ENCODE results near the gene SHISA2. TPM values are rescaled to one million over a fixed set of nuclear protein-coding genes. Genes with fewer than 3 reads are reported as not detected.

SHISA2 gene
- polyA plus RNA-seq, 3 donors, result not detected

GRCh38 chr13:26016189-26016588 is 35.6 kb downstream of the SHISA2 start:
- H3K9ac ChIP-seq (ENCODE audit: insufficient read depth, low read length, poor library complexity, severe bottlenecking), result no peak overlapping the region
- no peaks in the 10 kb centered on the region for H4K20me1 ChIP-seq (ENCODE audit: insufficient read depth, low read length)
- H3K4me1 ChIP-seq (ENCODE audit: control insufficient read depth in 1 of 2, insufficient read depth in 2 of 2, low read length in 2 of 2), result peaks cover 0 to 3% of the 10 kb centered on the region in 2 donors
- no peak overlapping the region for H3K27ac ChIP-seq (ENCODE audit: low read depth in 1 of 2, low read length in 2 of 2)
- H3K4me2 ChIP-seq (replicated peaks; ENCODE audit: extremely low read depth, low read length, poor library complexity, severe bottlenecking), result no peak overlapping the region
- H3K4me3 ChIP-seq (replicated peaks in 1 of 3; ENCODE audit: low read depth in 2 of 3, low read length in 3 of 3), result no peak overlapping the region
- no peaks in the 10 kb centered on the region for H3K79me2 ChIP-seq (ENCODE audit: insufficient read depth, low read length)
- no peak overlapping the region for H2AFZ ChIP-seq (ENCODE audit: insufficient read depth, low read depth, low read length, poor library complexity, severe bottlenecking)
- peaks cover 3 to 6% of the 10 kb centered on the region in 2 donors for H3K27me3 ChIP-seq (ENCODE audit: control insufficient read depth in 2 of 2, insufficient read depth in 2 of 2, low read length in 2 of 2)
- H3K9me3 ChIP-seq (replicated peaks in 1 of 2; ENCODE audit: control insufficient read depth in 1 of 2, insufficient read depth in 1 of 2, low read length in 2 of 2), result peaks cover 0 to 3% of the 10 kb centered on the region in 2 donors
- DNase-seq, result no peak
- no peaks in the 10 kb centered on the region for H3K36me3 ChIP-seq (replicated peaks in 1 of 2; ENCODE audit: control insufficient read depth in 1 of 2, insufficient read depth in 2 of 2, low read length in 2 of 2)
- intact Hi-C loops (cut with micrococcal nuclease), result no loop called here
- H3K4me1 Mint-ChIP-seq, result peaks cover 5% of the 10 kb centered on the region
- peaks cover 12 to 25% (median 13%) of the 10 kb centered on the region in 3 donors for H3K27me3 Mint-ChIP-seq (ENCODE audit: low read depth in 3 of 3)
- no peak for TF ChIP-seq CTCF (IDR thresholded peaks at IDR 0.05)
- no peak overlapping the region for H3K4me3 Mint-ChIP-seq
- H3K9me3 Mint-ChIP-seq, result peaks cover 0 to 12% (median 2%) of the 10 kb centered on the region in 7 donors
- WGBS (ENCODE audit: insufficient coverage), result 83% methylated on average over 1 of the region's 6 CpGs
- H3K36me3 Mint-ChIP-seq, result no peaks in the 10 kb centered on the region
- H3K27ac Mint-ChIP-seq, result no peak overlapping the region

- Histone ChIP-seq H3K9me3 (replicated peaks in 1 of 2; ENCODE audit: control insufficient read depth in 1 of 2, insufficient read depth in 1 of 2, low read length in 2 of 2) (peaks cover 0 to 3% of the 10 kb centered on the region in 2 donors), H3K36me3 (replicated peaks in 1 of 2; ENCODE audit: control insufficient read depth in 1 of 2, insufficient read depth in 2 of 2, low read length in 2 of 2) (no peaks in the 10 kb centered on the region), H3K9ac (ENCODE audit: insufficient read depth, low read length, poor library complexity, severe bottlenecking) (no peak overlapping the region), H3K79me2 (ENCODE audit: insufficient read depth, low read length) (no peaks in the 10 kb centered on the region), H2AFZ (ENCODE audit: insufficient read depth, low read depth, low read length, poor library complexity, severe bottlenecking) (no peak overlapping the region), H3K4me2 (replicated peaks; ENCODE audit: extremely low read depth, low read length, poor library complexity, severe bottlenecking) (no peak overlapping the region), H3K4me1 (ENCODE audit: control insufficient read depth in 1 of 2, insufficient read depth in 2 of 2, low read length in 2 of 2) (peaks cover 0 to 3% of the 10 kb centered on the region in 2 donors), H3K27me3 (ENCODE audit: control insufficient read depth in 2 of 2, insufficient read depth in 2 of 2, low read length in 2 of 2) (peaks cover 3 to 6% of the 10 kb centered on the region in 2 donors), H4K20me1 (ENCODE audit: insufficient read depth, low read length) (no peaks in the 10 kb centered on the region), H3K4me3 (replicated peaks in 1 of 3; ENCODE audit: low read depth in 2 of 3, low read length in 3 of 3) (no peak overlapping the region), H3K27ac (ENCODE audit: low read depth in 1 of 2, low read length in 2 of 2) (no peak overlapping the region)
- intact Hi-C loops (cut with micrococcal nuclease), result no loop called here
- TF ChIP-seq CTCF (IDR thresholded peaks at IDR 0.05), result no peak
- H3K9me3 Mint-ChIP-seq, result peaks cover 0 to 14% (median 4%) of the 10 kb centered on the region in 7 donors
- no peaks in the 10 kb centered on the region for H3K36me3 Mint-ChIP-seq
- DNase-seq, result no peak
- H3K27me3 Mint-ChIP-seq (ENCODE audit: low read depth in 3 of 3), result peaks cover 11 to 27% (median 13%) of the 10 kb centered on the region in 3 donors
- H3K4me1 Mint-ChIP-seq, result peaks cover 5% of the 10 kb centered on the region
- 78% methylated on average over 4 of the region's 10 CpGs for WGBS (ENCODE audit: insufficient coverage)
- no peak overlapping the region for H3K27ac Mint-ChIP-seq
- H3K4me3 Mint-ChIP-seq, result no peak overlapping the region
Observed at GRCh38 chr13:26015271-26016125, 36.3 kb downstream of the SHISA2 start.

Data from CD14-positive monocyte (primary cell).